Endothelial cell of umbilical vein (primary cell): ENCODE data around the gene DKK3. TPM values are rescaled to one million over a fixed set of nuclear protein-coding genes. Genes with fewer than 3 reads are reported as not detected.

ENCODE experiments used
- BruUV-seq: library from RNA; stranded (reverse); fragments of 400-500 nt; replicated peaks from 2 replicates; lab custom pipeline; 2021; lab: Mats Ljungman, UMichigan
- CTCF ChIA-PET: fragments of 300-600, 350-600 bp; sonication (Branson Sonifier 250); formaldehyde crosslinking; loops from one replicate; lab custom pipeline; 2021; ENCODE audit warnings: antibody characterized with exemption, inconsistent platforms; lab: Charles Lee
- POLR2A ChIA-PET: fragments of 300-600, 350-600 bp; sonication (Branson Sonifier 250); formaldehyde crosslinking; loops from one replicate; lab custom pipeline; 2021; ENCODE audit warnings: antibody characterized with exemption, inconsistent platforms; lab: Charles Lee
- DNase-seq: peaks from one replicate; pipeline ENCODE4 v3.0.0-alpha.2; 2011; ENCODE audit warnings: low read depth, low spot score
- FAIRE-seq: peaks from 2 replicates; lab custom pipeline; 2011; peaks lifted over from hg19 to GRCh38; lab: Jason Lieb, UNC
- H2AFZ ChIP-seq: 2 replicates; pipeline ENCODE4 v1.6.0; 2012; ENCODE audit warnings: low read depth, low read length, control low read depth, inconsistent platforms
- H3K27ac ChIP-seq: 2 replicates; pipeline ENCODE4 v1.5.1; 2011; ENCODE audit warnings: low read depth, mild to moderate bottlenecking, control low read depth, low read length, moderate library complexity; ENCODE audit not compliant: insufficient read depth
- H3K27me3 ChIP-seq, 2 experiments: 2 replicates each; pipeline versions ENCODE4 v1.6.0 to v1.6.1; 2011; ENCODE audit warnings: low read length in 2 of 2, mixed read lengths in 1 of 2; ENCODE audit not compliant: control insufficient read depth in 2 of 2, insufficient read depth in 2 of 2
- H3K36me3 ChIP-seq, 2 experiments: 2 replicates in 1 of 2; 3 replicates in 1 of 2; pipeline ENCODE4 v1.5.1; 2011; ENCODE audit warnings: low read length in 2 of 2, mild to moderate bottlenecking in 1 of 2, moderate library complexity in 1 of 2; ENCODE audit not compliant: control insufficient read depth in 2 of 2, insufficient read depth in 2 of 2; ENCODE audit errors: extremely low read depth in 1 of 2
- H3K4me1 ChIP-seq: 3 replicates; pipeline ENCODE4 v1.5.1; 2011; ENCODE audit warnings: mild to moderate bottlenecking, low read length; ENCODE audit not compliant: control insufficient read depth, insufficient read depth; ENCODE audit errors: extremely low read depth
- H3K4me2 ChIP-seq: 2 replicates; pipeline ENCODE4 v1.6.1; 2011; ENCODE audit warnings: low read length, control low read depth, mixed read lengths; ENCODE audit not compliant: insufficient read depth
- H3K4me3 ChIP-seq, 3 experiments: fragments of 200-600 bp in 1 of 3; sonication (generic), shearing (Covaris generic) in 1 of 3; replicated peaks in 1 of 3; 2 replicates each; pipeline ENCODE4 v1.5.1; 2011 to 2016; ENCODE audit warnings: control low read depth in 3 of 3, low read length in 3 of 3, mild to moderate bottlenecking in 2 of 3, inconsistent platforms in 1 of 3, low read depth in 1 of 3, moderate library complexity in 1 of 3; ENCODE audit not compliant: insufficient read depth in 1 of 3
- H3K79me2 ChIP-seq: 2 replicates; pipeline ENCODE4 v1.6.0; 2012; ENCODE audit warnings: low read length, inconsistent platforms; ENCODE audit not compliant: control insufficient read depth, insufficient read depth
- H3K9ac ChIP-seq: replicated peaks from 2 replicates; pipeline ENCODE3; 2011; ENCODE audit warnings: low read length, control low read depth; ENCODE audit not compliant: insufficient read depth; ENCODE audit errors: extremely low read depth
- H3K9me1 ChIP-seq: replicated peaks from 3 replicates; pipeline ENCODE4 v1.6.0; 2011; ENCODE audit warnings: mild to moderate bottlenecking, low read length; ENCODE audit not compliant: control insufficient read depth, insufficient read depth; ENCODE audit errors: extremely low read depth
- H3K9me3 ChIP-seq: replicated peaks from 2 replicates; pipeline ENCODE4 v1.5.1; 2012; ENCODE audit warnings: low read length, inconsistent platforms; ENCODE audit not compliant: control insufficient read depth, insufficient read depth
- H4K20me1 ChIP-seq: replicated peaks from 2 replicates; pipeline ENCODE3; 2011; ENCODE audit warnings: mild to moderate bottlenecking, low read length; ENCODE audit not compliant: control insufficient read depth, insufficient read depth; ENCODE audit errors: extremely low read depth
- EZH2 ChIP-seq: IDR thresholded peaks from 2 replicates; pipeline ENCODE4 v1.6.1; 2012; ENCODE audit warnings: borderline replicate concordance, low read depth, mild to moderate bottlenecking, moderate library complexity, low read length, inconsistent platforms; ENCODE audit not compliant: severe bottlenecking
- FOS ChIP-seq: IDR thresholded peaks from 2 replicates; pipeline ENCODE4 v1.6.1; 2011; ENCODE audit warnings: mild to moderate bottlenecking, low read length, moderate library complexity, borderline replicate concordance; ENCODE audit not compliant: insufficient read depth
- GATA2 ChIP-seq: IDR thresholded peaks from 2 replicates; pipeline ENCODE4 v1.7.0; 2011; ENCODE audit warnings: low read depth, mild to moderate bottlenecking, moderate library complexity, mixed read lengths, low read length; ENCODE audit not compliant: insufficient read length, insufficient read depth
- JUN ChIP-seq: IDR thresholded peaks from 2 replicates; pipeline ENCODE4 v1.6.1; 2011; ENCODE audit warnings: borderline replicate concordance, low read depth; ENCODE audit not compliant: insufficient read length, insufficient read depth
- MYC ChIP-seq: IDR thresholded peaks from one replicate; pipeline ENCODE4 v1.6.1; 2011; ENCODE audit warnings: mild to moderate bottlenecking, low read depth, low read length
- POLR2A ChIP-seq: IDR thresholded peaks from 2 replicates; pipeline ENCODE4 v1.6.1; 2012; ENCODE audit warnings: low read depth, mild to moderate bottlenecking, control low read depth, low read length
- POLR2AphosphoS5 ChIP-seq: IDR thresholded peaks from 2 replicates; pipeline ENCODE4 v1.6.1; 2012; ENCODE audit warnings: low read depth, mild to moderate bottlenecking, control low read depth, low read length, moderate library complexity; ENCODE audit not compliant: insufficient read depth
- dilution Hi-C: fragments of 300-500 bp; cut with MboI; formaldehyde crosslinking; loops from one replicate; pipeline ENCODE4 v1.15.0; 2019; ENCODE audit warnings: low sequenced_read_pairs; ENCODE audit not compliant: extremely low pct_ligation_motif_present
- intact Hi-C: fragments of 100-400 bp; cut with micrococcal nuclease; formaldehyde crosslinking; loops from one replicate; pipeline ENCODE4 v1.10.0; 2022
- polyA plus RNA-seq, 4 experiments: library from polyadenylated mRNA; depleted of rRNA in 3 of 4; stranded (reverse) in 3 of 4; unstranded in 1 of 4; fragments of >200 nt; gene quantifications; 2 replicates each; pipeline versions ENCODE4 v1.2.1 to v1.2.3, GENCODE V29; 2011 to 2012; ENCODE audit warnings: missing spikeins in 1 of 4
- total RNA-seq: library from RNA; stranded (reverse); gene quantifications from 2 replicates; pipeline ENCODE4 v1.2.3, GENCODE V29; 2021
- TF ChIP-seq, protein P1 (sequence below), 2 donors: IDR thresholded peaks; 1 replicate in 1 of 2; 2 replicates in 1 of 2; pipeline ENCODE4 v1.5.1; 2011; ENCODE audit warnings: low read length in 2 of 2, mild to moderate bottlenecking in 2 of 2, moderate library complexity in 2 of 2, control low read depth in 1 of 2, inconsistent platforms in 1 of 2, low read depth in 1 of 2; ENCODE audit not compliant: insufficient read depth in 1 of 2; ENCODE audit errors: extremely low read depth in 1 of 2
- TF ChIP-seq, protein P2 (sequence below): IDR thresholded peaks from 2 replicates; pipeline ENCODE4 v1.6.1; 2011; ENCODE audit not compliant: insufficient read depth, insufficient read length

DKK3 gene
- total and polyA plus RNA-seq, 2 donors (not counting 3 experiments of a cell fraction or from before 2014, with no cell fraction given): 131 to 335 TPM

- Histone ChIP-seq H4K20me1 (no peaks in the 10 kb centered on the region), H3K9ac (peak overlapping the region; percentile 21), H3K9me3 (no peaks in the 10 kb centered on the region), H3K9me1 (no peaks in the 10 kb centered on the region), H3K27ac (no peak overlapping the region), H3K4me1 (peaks cover 22% of the 10 kb centered on the region), H3K79me2 (no peaks in the 10 kb centered on the region), H3K27me3 (no peaks in the 10 kb centered on the region), H3K4me2 (peak overlapping the region; percentile 62), H2AFZ (peak overlapping the region; percentile 97), H3K36me3 (no peaks in the 10 kb centered on the region), H3K4me3 (no peak overlapping the region)
- TF ChIP-seq GATA2 (no peak), MYC (no peak), FOS (no peak), POLR2AphosphoS5 (no peak), POLR2A (no peak), JUN (no peak), EZH2 (no peak)
- TF ChIP-seq, protein P1, sequence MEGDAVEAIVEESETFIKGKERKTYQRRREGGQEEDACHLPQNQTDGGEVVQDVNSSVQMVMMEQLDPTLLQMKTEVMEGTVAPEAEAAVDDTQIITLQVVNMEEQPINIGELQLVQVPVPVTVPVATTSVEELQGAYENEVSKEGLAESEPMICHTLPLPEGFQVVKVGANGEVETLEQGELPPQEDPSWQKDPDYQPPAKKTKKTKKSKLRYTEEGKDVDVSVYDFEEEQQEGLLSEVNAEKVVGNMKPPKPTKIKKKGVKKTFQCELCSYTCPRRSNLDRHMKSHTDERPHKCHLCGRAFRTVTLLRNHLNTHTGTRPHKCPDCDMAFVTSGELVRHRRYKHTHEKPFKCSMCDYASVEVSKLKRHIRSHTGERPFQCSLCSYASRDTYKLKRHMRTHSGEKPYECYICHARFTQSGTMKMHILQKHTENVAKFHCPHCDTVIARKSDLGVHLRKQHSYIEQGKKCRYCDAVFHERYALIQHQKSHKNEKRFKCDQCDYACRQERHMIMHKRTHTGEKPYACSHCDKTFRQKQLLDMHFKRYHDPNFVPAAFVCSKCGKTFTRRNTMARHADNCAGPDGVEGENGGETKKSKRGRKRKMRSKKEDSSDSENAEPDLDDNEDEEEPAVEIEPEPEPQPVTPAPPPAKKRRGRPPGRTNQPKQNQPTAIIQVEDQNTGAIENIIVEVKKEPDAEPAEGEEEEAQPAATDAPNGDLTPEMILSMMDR (IDR thresholded peaks at IDR 0.05; ENCODE audit: extremely low read depth in 1 of 2, insufficient read depth in 1 of 2, low read depth in 1 of 2, low read length in 2 of 2): no peak
- TF ChIP-seq, protein P2, sequence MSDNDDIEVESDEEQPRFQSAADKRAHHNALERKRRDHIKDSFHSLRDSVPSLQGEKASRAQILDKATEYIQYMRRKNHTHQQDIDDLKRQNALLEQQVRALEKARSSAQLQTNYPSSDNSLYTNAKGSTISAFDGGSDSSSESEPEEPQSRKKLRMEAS: no peak
- dilution Hi-C loops: no loop called here
- ChIA-PET CTCF (interaction anchor here (1.0 to 2.6 kb wide), 3 partner anchors 15 to 89 kb away, joined by 4 to 8 read pairs (median 4); no protein-coding TSS in a partner anchor), POLR2A (no interaction called here)
- peak; percentile 60 for DNase-seq
- FAIRE-seq: peak; percentile 67
- BruUV-seq: no TSS peak
- intact Hi-C loops: loop anchor here (1.0 kb wide), 1 partner anchor 11 kb away; no protein-coding TSS in a partner anchor
Observed at GRCh38 chr11:12019866-12020416, 11.5 kb upstream of the DKK3 start.
